Measurements from ENCODE around the gene PPRC1. TPM values are rescaled to one million over a fixed set of nuclear protein-coding genes. Genes with fewer than 3 reads are reported as not detected.
"Not testable (repeated sequence)": the region's sequence is repeated elsewhere in the genome, so short reads cannot be mapped to it uniquely, and the experiment has no call there.

PPRC1 gene
- total RNA-seq, 1 experiment from 2014 or later, result 17.0 TPM

DNA sequence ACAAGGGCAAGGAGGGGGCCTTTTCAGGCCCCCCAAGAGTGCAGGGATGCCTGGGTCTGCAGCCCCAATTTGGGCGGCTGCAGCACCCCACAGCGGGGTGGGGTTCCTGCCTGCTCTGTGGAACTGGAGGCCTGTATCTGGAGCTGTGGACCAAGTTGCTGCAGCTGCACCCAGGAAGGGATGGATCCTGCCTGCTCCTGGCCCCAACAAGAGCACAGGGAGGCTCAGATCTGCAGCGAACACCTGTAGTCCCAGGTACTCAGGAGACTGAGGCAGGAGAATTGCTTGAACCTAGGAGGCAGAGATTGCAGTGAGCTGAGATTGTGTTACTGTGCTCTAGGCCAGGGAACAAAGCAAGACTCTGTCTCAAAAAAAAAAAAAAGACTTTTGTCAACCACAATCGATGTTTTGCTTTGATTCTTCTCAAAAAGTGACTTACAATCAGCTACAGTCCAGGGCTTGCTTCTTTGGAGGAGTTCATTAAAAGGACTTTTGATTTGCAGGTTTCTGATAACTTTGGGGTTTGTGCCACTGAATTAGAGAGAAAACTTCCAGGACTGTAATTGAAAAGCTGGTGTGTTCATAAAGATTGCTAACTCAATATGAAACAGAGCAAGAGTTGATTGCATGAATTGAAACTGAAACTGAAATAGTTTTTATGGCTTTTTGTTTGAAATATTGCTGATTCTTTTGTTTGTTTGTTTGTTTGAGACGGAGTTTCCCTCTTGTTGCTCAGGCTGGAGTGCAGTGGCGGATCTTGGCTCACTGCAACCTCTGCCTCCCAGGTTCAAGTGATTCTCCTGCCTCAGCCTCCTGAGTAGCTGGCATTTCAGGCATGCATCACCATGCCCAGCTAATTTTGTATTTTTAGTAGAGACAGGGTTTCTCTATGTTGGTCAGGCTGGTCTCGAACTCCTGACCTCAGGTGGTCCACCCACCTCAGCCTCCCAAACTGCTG is 56.4 kb downstream of the PPRC1 start:
- not testable (repeated sequence) for DNase-seq (ENCODE audit: low read depth)

DNA sequence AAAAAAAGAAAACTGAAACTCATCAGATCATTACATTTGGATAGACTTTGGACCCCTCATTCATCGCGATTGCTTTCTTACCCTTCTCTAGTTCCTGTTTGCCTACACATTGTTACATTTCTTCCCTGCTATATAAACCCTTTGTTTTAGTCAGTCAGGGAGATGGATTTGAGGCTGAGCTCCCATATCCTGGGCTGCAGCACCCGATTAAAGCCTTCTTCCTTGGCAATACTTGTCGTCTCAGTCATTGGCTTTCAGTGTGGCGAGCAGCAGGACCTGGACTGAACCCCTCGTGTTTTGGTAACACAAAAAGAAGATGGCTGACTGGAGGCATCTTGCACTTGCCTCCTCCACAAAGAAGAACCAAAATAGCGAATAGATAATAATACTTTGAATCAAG is 59.1 kb downstream of the PPRC1 start:
- no peak for DNase-seq (ENCODE audit: low read depth)

DNA sequence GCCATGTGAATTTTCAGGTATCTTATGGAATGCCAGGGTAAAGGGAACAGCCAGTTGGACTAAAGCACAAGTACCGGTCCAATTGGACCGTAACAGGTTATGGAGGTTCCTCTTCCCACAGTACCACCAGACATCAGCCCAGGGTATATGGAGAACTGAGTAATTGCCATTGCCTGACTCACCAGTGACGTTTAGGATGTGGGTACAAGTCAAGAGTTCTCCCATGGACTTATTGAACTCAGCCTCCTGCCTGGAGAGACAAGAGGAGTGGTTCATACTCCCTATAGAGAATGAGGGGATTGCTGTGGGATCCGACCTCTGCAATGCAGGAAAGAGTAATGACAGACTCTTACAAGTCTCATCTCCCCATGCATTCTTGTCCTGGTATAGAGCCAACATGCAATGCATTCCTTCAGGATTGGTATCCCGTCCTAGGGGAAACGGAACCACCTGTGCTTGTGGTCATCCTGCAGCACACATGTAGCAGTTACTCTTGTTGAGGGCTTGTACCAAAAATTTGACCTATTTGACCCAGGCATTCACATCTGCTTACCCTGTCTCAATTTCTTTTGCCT is 62.5 kb downstream of the PPRC1 start:
- DNase-seq (ENCODE audit: low read depth), result peak; percentile 28

DNA sequence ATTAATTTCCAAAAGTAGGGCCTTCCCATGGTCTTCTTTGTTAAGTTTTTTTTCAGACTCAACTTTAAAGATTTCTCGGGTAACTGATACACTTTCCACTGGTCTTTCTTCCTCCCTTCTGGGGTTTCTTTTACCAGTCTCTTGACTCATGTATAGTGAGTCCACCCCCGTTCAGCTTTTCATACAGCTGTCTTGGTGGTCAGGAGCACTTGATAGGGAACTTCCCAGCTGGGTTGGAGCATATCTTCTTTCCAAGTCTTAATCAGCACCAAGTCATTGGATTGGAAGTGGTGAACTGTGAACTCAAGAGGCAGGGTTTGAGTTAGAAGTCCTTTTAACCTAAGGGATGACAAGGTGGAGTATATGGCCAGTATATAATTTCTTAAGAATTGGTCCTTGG is 64.1 kb downstream of the PPRC1 start:
- peak; percentile 10 for DNase-seq (ENCODE audit: low read depth)

DNA sequence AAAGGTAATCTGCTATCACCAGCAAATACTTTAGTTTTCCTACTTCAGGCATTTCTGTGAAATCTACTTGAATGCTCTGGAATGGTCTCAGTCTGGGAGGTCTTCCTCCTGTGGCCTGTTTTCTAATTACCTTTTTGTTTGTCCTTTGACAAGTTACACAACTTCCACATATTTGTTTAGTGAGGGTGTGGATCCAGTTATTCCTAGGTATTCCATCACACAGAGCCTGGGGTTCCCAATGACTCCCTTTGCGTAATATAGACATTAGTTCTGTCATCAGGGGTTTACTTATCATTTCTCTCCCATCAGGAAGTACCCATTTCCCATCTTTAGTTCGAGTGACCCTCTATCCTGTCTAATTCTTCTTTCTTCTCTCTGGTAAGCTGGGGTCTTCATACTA is 65.2 kb downstream of the PPRC1 start:
- no peak for DNase-seq (ENCODE audit: low read depth)

Other genes with a start within 250 kb of the PPRC1 start
- 4.6 and 5.1 TPM in 2 replicates for gene ARMH3, start 76.9 kb upstream of the PPRC1 start, total RNA-seq (2014; rRNA removed; shearing (Covaris generic))
- 16.0 and 19.7 TPM in 2 replicates for gene HPS6, start 67.7 kb upstream of the PPRC1 start, total RNA-seq (2014; rRNA removed; shearing (Covaris generic))
- 18.9 and 20.6 TPM in 2 replicates for gene LDB1, start 12.7 kb upstream of the PPRC1 start, total RNA-seq (2014; rRNA removed; shearing (Covaris generic))
- gene NOLC1, start 19.3 kb downstream of the PPRC1 start, total RNA-seq (2014; rRNA removed; shearing (Covaris generic)), result 70.1 and 105 TPM in 2 replicates
- gene ELOVL3, start 93.3 kb downstream of the PPRC1 start, total RNA-seq (2014; rRNA removed; shearing (Covaris generic)), result 0.06 TPM in 1 of 2 replicates, not detected in the other
- not detected in 2 replicates for gene PITX3, start 108.5 kb downstream of the PPRC1 start, total RNA-seq (2014; rRNA removed; shearing (Covaris generic))
- 17.3 and 26.5 TPM in 2 replicates for gene GBF1, start 112.5 kb downstream of the PPRC1 start, total RNA-seq (2014; rRNA removed; shearing (Covaris generic))